ENCODE data around the gene GPI.
"Not testable (repeated sequence)": the region's sequence is repeated elsewhere in the genome, so short reads cannot be mapped to it uniquely, and the experiment has no call there.

Gene GPI

DNA sequence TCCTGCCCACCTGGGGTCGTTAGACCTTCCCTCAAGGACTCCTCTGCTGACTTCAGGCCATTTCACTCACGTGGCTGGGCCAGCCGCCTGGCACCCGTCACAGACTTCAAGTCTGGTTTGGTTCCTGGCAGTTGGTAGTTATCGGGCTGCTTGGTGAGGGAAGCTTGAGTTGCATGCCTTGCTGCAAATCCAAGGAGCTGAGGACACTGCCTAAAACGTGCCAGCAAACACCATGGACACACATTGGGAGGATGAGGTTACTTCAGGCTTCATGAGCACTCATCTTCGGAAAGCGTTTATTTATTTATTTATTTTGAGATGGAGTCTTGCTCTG, 2.6 kb downstream of the GPI start:
- no peak for DNase-seq (ENCODE audit: low read depth, low spot score)

GRCh38 chr19:34368338-34368737, 3.3 kb downstream of the GPI start:
- no peak for DNase-seq (ENCODE audit: low read depth, low spot score)

DNA sequence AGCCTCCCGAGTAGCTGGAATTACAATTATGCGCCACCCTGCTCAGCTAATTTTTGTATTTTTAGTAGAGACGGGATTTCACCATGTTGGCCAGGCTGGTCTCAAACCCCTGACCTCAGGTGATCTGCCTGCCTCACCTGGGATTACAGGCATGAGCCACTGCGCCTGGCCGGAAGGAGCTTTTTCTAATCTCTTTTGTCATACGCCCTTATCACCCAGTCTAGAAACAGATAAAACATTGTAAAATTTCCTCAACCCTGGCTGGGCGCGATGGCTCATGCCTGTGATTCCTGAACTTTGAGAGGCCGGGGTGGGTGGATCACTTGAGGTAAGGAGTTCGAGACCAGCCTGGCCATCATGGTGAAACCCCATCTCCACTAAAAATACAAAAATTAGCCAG, 4.2 kb downstream of the GPI start:
- not testable (repeated sequence) for DNase-seq (ENCODE audit: low read depth, low spot score)

- DNase-seq (ENCODE audit: low read depth, low spot score), result no peak
These were observed 5.1 kb downstream of the GPI start for GRCh38 chr19:34370117-34370516.

GRCh38 chr19:34370983-34371382, 6.0 kb downstream of the GPI start:
- DNase-seq (ENCODE audit: low read depth, low spot score), result no peak

GRCh38 chr19:34373601-34374288, 8.7 kb downstream of the GPI start:
- DNase-seq (ENCODE audit: low read depth, low spot score), result no peak

DNA sequence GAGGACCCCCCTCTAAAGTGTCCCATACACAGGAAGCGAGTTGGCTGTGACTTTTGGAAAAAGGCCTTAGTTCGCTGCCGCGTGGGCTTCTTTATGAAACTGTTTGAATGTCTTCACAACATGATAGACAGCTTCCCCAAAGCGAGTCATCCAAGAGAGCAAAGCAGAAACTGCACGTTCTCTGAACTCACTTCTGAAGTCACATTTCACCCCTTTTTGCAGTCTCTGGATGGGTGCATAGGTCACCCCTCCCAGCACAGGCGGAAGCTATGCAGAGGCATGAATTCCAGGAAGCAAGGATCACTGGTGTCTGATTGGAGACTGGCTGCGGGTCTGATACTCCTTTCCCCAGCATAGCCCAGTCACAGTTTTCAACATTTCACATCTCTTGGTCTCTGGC, 10.6 kb downstream of the GPI start:
- no peak for DNase-seq (ENCODE audit: low read depth, low spot score)

GRCh38 chr19:34380639-34381241, 15.7 kb downstream of the GPI start:
- DNase-seq (ENCODE audit: low read depth, low spot score), result no peak

GRCh38 chr19:34381399-34382251, 16.6 kb downstream of the GPI start:
- DNase-seq (ENCODE audit: low read depth, low spot score), result no peak

DNA sequence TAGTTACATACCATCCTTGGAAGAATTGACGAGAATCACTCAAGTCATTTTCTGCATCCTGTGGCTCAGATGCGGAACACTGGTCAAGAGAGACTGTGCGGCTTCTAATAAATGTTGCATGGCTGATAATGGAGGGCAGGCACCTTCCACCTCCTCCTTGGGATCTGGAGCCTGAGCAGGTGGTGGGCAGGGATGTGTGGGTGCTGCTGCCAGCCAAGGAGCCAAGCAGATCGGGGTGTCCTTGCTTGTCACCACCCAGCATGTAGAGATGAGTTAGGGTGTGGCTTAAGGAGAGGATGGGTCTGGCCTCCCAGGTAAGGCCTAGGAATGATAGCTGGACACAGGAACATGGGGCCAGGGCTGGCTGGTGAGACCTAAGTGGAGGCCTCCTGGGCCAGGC, 17.5 kb downstream of the GPI start:
- no peak for DNase-seq (ENCODE audit: low read depth, low spot score)

DNA sequence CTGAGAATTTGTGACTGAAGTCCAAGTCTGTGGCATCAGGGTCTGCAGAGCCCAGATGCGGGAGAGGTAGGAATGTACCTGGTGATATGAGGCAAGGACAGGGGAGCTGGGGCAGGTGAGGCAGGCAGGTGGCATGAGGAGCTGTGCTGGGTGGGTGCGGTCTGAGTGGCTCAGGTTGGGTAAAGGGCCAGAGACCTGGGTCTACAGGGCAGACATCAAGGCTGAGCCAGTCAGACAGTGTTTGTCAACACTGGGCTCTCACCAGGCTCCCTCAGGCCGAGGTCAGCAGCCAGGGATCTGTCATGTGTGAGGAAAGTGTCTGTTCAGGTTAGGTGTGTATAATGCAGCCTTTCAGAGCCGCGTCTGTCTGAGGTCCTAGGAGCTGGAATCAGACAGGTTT, 18.6 kb downstream of the GPI start:
- DNase-seq (ENCODE audit: low read depth, low spot score), result no peak

DNA sequence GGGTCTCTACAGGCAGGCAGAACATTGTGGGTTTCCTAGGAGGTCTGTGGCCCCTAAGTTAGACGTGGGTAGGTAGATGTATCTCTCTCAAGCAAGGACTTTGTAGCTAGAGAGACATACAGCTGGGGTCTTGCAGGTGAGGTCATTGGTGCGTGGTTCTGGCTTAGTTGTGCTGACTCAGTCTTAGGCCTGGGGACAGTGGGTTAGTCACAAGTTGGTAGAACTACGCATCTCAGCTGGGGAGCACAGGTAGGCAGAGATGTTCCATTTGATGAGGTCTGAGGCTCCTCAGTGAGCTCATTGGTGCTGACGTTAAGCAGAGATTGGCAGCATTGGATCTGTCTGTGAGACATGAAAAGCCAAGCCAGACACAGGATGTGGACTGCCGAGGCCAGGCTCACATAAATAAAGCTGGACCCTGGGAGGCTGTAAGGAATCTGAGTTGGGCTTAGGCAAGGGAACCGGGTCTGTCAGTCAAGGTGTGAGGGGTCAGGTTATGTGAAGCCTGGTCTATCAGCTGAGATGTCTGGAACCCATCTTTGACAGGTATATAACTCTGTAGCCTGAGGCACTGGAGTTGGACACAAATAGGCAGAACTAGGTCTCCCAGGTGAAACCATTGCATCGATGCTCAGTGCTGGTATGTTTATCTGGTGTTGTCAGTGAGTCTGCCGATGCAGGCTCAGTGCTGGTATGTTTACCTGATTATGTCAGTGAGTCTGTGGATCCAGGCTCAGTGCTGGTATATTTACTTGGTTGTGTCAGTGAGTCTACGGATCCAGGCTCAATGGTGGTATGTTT, 21.8 kb downstream of the GPI start:
- DNase-seq (ENCODE audit: low read depth, low spot score), result no peak

DNA sequence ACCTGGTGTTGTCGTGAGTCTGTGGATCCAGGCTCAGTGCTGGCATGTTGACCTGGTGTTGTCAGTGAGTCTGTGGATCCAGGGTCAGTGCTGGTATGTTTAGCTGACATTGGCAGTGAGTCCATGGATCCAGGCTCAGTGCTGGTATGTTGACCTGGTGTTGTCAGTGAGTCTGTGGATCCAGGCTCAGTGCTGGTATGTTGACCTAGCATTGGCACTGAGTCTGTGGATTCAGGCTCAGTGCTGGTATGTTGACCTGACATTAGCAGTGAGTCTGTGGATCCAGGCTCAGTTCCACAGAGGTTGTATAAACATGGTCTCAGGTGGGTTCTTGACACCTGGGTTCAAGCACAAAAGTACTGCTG, 22.4 kb downstream of the GPI start:
- no peak for DNase-seq (ENCODE audit: low read depth, low spot score)

- DNase-seq (ENCODE audit: low read depth, low spot score), result not testable (repeated sequence)
These were observed 23.7 kb downstream of the GPI start for GRCh38 chr19:34388745-34389144.

GRCh38 chr19:34391813-34392212, 26.8 kb downstream of the GPI start:
- DNase-seq (ENCODE audit: low read depth, low spot score), result no peak

DNA sequence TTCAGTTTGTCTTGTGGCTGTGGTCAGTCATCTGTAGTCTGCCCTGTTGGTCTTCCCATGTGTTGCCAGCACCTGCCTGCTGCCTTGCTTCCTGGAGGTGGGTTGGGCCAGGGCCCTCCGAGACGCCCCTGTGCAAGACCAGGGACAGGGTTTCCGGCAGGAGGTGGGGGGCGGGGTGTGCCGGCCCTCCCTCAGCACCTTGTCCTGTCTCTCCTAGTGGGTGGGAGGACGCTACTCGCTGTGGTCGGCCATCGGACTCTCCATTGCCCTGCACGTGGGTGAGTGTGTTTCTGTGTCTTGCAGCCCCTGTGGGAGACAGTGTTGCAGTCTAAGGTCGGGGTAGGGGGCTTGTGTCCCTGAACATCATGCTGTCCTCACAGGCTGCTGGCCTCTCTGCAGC, 28.0 kb downstream of the GPI start:
- DNase-seq (ENCODE audit: low read depth, low spot score), result no peak

- DNase-seq (ENCODE audit: low read depth, low spot score), result no peak
These were observed 28.6 kb downstream of the GPI start for GRCh38 chr19:34393629-34394028.

DNA sequence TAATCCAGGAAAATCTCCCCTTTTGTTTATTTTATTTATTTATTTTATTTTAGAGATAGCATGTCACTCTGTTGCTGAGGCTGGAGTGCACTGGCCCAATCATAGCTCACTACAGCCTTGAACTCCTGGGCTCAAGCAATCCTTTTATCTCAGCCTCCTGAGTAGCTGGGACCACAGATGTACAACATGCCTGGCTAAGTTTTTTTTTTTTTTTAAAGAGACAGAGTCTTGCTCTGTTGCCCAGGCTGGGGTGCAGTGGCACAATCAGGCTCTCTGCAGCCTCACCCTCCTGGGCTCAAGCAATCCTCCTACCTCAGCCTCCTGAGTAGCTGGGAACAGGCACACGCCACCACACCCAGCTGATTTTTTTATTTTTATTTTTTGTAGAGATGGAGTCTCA, 32.9 kb downstream of the GPI start:
- DNase-seq (ENCODE audit: low read depth, low spot score), result no peak

GRCh38 chr19:34399886-34400285, 34.9 kb downstream of the GPI start:
- no peak for DNase-seq (ENCODE audit: low read depth, low spot score)

- not testable (repeated sequence) for DNase-seq (ENCODE audit: low read depth, low spot score)
These were observed 35.8 kb downstream of the GPI start for GRCh38 chr19:34400844-34401243.

- DNase-seq (ENCODE audit: low read depth, low spot score), result no peak
These were observed 37.1 kb downstream of the GPI start for GRCh38 chr19:34402074-34402600.

GRCh38 chr19:34403784-34404108, 38.8 kb downstream of the GPI start:
- no peak for DNase-seq (ENCODE audit: low read depth, low spot score)
